ENCODE results near the gene CCDC33.

The CCDC33 gene

DNA sequence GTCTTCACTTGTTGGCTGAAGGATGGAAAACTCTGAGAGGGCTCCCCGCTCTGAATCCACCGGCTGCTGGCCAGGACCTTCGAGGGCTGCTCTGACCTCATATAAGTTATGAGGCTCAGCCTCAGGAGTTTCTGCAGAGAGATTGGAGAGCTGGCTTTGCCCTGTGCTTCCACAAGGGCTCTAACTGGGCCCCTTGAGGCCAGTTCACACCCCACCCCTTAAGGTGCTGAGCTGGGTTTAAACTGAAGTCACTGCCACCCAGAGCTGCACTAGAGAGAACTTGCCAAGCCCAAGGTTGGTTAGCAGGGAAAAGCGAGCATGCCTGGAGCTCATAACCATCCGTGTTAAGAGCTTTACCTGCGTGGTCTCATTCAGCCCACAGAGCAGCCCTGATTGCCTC lies 2.8 kb upstream of the CCDC33 start:
- DNase-seq, result no peak

DNA sequence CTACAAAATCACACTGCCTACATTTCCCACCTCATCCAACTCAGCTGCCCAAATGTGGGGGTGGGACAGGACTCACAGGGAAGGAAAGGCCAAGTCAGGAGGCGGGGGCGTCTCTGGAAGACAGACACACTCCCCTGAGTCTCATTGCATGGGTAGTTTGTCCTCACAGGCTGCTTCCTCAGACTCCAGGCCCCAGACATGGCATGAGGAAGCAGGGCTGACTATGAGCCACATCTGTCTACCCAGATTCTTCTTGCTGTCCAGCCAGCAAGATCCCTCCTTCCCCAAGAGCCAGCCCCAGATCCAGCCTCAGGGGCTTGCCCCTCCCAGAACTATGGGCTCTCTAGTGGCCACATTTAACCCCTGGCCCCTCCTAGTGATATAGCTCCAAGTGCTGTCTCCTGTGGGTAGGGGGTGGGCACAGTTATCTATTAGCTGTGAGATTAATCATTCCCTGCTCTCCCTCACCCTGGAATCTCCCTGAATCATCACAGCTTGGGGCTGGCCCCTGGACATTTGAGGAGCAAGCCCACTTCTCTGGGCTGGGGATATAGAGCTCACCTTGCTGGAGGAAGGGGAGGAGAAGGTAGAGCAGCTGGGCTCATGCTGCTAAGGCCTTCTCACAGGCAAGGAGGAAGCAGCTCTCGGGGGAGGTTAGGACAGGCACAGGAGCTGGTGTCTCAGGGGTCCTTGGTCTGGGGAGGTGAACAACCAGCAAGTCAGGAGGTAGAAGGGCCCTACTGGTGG lies 2.1 kb upstream of the CCDC33 start:
- no peak for DNase-seq

DNA sequence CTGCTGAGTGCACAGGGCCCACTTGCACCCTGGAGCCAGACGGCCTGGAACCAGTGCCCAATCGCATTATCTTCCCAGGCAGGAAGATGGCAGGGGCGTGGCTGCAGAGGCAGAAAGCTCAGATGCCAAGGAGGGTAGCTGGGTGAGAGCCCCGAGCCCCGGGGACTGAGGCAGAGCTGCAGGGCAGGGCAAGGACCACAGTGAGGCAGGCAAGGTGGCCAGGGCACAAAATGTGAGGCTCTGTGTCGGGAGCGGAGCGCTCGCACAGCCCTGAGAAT lies 1.6 kb upstream of the CCDC33 start:
- no peak for DNase-seq

DNA sequence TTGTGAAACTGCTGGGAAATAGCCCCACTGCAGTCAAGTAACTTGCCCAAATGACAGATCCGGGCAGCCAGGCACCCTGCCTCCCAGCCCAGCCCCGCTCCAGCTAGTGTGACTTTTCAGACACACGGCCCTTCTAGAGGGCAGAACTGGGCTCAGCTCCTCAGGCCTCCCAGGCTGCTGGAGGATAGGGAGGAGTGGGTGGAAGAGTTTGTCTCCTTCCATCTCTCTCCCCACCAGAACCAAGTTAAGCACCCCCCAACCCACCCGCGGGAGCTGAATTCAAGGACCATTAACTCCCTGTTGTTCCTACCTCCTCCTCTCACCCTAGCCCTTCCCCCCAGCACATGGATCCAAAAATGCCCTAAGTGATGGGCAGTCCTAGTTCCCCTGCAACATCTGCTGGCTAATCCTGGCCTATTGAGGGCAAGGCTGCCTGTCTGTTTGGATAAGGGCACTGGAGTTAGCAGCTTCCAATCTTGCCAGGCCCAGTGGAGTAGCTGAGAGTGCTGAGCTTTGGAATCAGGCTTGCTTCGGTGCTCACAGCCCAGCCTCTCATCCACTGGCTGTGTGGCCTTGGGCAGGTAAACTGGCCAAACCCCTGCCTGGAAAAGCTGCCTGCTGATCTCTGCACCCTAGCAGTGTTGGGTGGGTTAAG lies 3.1 kb downstream of the CCDC33 start:
- no peak for DNase-seq

DNA sequence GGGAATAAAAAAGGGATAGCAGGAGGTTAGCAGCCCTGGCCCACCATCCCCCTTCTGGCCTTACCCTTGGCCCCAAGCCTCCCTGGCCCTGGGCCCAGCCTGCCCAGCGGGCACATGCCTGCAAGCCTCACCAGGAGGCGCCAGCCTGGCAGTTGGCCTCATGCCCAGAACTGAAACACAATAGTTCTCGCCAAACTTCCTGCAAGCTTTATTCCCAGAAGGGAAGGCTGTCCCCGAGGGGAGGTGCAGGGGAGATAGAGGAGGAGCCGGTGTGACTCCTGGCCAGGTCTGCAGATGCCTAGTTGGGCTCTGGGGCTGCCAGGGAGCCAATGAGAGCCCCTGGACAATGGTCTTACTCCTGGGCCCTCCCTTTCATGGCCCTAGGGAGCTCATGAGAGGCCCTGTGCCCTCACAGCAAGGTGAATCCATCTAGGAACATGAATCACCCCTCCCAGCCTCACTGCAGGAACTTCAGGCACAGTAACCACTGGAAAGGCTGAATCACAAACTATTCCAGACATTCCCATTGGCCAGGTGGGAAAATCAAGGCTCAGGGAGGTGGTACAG lies 4.0 kb downstream of the CCDC33 start:
- no peak for DNase-seq

DNA sequence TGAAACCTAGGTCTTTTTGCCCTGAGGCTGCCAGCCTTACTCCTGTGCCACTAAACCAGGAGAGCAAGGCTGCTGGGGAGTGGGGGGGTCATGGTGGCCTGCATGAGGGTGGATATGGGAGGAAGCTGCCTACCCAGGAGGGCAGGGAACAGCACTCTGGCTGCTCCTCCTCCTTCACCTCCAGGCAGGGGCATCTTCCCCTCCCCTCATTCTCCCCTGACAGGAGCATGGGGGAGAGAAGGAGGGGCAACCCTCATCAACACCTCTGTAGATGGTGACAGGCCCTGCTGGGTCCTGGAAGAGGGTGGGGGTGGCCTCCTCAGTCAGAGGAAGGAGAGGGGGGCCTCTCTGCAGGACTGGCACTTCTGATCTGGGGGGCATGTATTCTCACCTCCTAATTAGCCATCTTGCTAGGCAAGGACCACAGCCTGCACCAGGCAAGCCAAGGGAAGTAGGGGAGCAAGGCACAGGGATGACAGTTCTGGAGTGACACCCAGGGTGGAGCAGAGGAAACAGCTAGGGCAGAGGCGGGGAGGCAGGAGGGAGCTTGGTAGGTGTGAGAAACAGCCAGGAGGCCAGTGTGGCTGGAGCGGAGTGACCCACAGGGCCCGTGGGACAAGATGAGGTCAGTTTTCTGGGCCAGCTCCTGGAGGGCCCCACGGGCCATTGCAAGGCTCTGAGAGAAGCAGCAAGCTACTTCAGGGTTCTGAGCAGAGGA lies 4.9 kb downstream of the CCDC33 start:
- DNase-seq, result no peak

DNA sequence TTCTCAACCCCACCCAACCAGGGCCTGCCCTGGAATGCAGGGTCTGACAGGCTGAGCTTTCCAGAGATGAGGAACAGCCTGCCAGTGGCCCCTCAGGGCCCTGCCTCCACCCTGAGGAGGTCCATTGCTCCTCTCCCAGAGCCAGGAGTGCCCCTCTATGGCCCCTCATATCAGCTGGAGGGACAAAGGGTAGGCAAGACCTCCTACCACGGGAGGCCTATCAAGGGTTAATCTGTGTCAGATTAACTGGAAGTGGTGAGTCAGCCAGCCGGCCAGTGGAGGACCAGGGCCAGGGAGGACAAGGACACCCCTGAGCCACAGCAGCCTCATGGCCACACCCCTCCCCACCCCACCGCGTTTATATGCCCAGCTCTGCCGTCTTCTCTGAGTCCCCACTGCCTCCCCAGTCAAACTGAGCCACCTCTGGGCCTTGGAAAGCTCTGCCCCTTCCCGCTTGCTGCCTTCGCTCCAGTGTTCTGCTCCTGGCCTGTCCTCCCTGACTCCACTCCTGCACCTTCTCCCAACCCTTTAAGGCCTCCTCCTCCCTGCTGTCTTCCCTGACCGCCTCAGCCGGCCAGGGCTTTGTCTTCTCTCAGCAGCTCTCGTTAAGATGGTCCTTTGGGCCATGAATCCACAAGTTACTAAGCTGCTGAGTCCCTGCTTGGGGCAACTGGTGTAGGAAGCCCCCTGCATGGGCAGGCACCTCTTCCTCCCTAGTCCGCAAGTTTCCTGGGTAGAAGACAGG lies 6.5 kb downstream of the CCDC33 start:
- DNase-seq, result no peak

DNA sequence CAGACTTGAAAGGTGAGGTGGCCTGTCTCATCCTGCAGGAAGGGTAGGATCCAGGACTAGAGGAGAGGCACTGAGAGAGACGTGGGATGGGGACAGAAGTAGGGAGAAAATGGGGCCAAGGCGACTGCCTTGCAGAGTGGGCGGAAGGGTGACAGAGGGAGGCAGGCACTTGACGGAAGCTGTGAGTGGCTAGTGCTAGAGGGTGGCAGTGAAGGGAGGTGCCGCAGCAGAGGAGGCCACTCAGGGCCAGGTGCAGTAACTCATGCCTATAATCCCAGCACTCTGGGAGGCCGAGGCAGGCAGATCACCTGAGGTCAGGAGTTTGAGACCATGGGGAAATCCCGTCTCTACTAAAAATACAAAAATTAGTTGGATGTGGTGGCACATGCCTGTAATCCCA lies 7.3 kb downstream of the CCDC33 start:
- DNase-seq, result no peak

DNA sequence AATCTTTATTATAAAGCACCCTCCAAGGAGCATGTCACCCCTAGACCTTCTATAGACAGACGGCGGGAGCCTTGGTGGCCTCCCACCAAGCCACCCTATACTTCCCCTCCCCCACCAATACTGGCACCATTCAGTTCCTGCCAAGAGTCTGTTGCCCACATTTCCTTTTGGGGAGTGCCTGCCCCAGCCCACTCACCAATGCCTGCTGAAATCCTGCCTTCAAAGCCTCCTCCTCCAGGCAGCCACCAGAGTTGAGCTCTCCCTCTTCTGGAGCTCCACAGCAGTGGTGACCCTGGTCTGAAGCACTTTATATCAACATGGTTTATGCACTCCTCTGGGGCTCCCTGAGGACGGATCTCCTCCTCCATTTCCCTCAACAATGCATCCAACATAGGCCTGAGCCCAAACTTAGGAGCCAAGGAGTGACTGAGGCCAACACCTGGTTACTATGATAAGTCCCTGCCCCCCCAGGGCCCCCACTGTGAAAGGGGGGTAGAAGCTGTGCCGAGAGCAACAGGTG lies 8.8 kb downstream of the CCDC33 start:
- DNase-seq, result no peak

DNA sequence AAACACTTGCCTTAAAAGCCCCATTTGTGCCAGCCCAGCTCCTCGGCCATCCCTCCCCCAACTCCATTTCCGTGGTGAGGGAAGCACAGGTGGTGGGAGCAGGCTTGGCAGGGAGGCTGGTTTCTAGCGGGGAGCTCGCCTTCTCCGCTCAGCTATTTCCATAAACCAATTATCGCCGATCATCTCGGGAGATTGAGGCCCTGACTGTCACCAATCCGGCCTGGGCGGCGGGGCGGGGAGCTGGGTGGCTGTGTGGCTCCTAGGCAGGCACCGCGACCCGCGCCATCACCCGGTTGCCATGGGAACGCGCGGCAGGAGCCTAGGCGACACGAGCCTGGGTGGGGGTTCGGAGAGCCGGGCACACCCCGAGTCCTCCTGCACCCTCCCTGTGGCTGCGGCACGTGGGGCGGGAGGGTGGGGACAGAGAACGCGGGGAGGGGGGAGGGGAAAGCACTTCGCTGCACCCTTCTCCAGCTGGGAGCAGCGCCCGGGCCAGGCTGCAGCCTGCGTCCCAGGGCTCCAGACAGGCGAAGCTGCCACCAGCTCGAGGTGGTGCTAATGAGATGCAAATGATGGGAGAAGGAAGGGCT lies 9.3 kb downstream of the CCDC33 start:
- peak; percentile 10 for DNase-seq

DNA sequence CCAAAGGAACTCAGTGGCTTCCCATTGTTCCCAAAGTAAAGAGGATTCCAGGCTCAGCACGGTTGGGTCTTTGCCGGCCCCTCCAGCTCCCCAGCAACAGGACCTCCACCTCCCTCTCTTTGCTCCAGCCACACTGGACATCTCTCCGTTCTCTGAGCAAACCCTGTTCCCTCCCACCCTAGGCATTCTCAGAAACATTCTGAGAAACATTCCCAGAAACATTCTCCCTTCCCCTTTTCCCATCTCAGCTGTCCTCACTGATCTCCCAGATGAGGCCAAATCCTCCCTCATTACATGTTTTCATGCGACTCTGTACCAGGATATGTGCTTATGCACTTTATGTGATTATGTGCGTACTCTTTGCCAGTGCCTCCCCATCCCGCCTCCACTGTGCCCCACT lies 14.1 kb downstream of the CCDC33 start:
- no peak for DNase-seq

DNA sequence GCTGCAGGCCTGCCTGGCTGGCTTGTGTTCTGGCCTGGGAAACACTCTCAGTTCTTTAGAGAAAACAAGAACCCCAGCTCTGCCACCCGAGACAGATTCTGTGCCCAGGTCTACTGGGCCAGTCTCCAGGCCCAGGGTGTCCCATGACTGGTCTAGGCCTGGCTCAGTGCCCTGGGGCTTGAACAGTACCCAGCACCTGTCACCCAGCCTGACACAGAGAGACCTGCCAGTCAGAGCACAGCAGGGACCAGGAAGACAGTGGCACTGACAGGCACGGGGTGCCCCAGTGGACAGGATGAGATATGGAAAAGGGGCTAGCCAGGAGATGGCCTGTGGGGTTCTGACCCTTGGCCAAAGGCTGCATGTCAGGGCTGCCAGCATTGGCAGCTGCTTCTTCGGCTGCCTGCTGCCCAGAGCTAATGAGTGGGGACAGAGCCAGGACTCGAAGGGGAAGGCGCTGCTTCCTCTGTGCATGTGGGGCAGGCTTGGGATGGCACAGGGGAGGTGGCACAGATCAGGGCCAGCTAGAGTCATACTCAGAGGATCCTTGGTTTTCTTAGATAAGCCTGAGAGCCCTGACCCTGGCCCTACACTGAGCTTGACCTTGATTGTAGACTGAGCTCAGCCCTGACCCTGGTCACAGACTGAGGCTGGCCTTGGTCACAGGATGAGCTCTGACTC lies 15.1 kb downstream of the CCDC33 start:
- DNase-seq, result no peak

DNA sequence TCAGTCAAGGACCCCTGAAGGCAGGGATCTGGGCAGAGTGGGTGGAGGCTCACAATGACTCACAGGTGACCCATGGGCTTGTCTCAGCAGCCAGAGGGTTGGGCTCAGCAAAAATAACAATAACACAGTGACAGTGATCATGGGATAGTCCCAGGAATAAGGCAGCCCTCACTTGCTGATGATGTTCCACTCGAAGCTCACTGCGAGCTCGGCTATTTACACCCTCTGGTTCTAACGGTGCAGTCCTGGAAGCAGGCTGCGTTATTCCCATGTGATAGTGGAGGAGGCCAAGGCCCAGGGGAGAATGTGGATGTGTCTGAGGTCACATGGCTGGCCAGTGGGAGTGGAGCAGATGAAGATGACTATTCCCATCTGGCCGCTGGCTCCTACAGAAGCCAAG lies 16.2 kb downstream of the CCDC33 start:
- DNase-seq, result no peak

DNA sequence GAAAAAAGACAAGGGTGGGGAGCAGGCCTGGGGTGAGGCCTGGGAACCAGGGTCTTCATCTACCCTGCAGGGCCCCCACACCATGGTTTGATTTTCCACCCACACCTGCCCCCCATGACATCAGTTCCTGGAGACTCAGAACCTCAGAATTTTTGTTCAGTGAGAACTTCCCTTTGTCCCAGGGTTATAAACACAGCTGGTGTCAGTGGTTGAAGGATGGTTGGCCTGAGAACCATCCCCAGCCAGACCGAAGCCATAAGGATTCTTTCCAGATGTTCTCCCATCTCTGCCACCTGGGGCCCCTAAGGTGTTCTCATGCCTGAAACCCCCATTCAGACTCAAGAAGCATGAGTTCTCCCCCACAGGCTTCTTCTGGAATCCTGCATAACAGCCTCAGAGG lies 16.6 kb downstream of the CCDC33 start:
- no peak for DNase-seq

DNA sequence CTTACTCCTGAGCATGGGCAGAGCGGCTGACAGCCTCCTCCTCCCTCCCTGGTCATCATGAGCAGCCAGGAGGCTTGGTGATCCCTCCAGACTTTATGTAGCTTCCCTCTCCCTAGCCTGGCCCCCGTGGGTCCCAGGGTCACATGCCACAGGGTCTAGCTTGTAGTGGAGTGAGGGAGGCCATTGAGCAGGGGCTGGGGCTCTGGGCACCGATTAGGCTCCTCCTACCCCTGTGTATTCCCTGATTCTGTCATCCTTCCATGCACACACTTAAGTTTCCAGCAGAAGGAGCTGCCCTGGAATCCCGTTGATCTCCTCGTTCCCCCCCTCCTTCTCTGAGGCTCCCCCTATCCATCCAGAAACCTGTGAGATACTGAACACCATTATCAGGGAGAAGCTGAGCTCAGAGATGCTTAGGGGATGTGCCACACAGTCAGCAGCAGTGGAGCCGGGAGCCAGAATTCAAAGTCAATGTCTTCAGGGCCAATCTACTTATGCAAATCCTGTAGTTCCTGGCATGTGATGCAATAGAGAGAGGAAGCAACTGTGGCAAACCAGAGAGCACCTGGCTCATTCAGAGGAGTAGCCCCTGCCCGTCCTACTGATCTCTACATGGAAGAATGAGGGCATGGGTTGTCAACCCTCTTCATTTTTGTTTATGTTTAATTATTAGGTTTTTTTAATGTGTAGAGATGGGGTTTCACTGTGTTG lies 17.2 kb downstream of the CCDC33 start:
- DNase-seq, result no peak

DNA sequence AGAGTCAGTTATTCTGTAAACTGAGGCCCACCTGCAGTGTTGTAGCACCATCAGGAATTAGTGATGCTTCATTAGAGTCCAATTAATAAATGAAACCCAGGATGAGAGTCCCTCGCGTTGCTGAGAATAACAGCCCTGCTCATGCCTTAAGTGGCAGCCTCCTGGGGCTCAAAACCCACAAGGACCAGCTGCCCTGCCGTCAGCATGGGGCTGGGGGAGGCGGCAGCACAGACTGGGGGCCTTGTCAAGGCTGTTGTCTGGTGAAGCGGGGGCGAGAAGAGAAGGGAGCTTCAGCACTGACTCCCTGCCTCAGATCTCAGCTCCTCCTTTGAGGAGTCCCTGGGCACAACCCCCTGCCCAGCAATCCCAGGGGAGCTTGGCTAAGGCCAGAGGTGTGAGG lies 21.0 kb downstream of the CCDC33 start:
- no peak for DNase-seq

DNA sequence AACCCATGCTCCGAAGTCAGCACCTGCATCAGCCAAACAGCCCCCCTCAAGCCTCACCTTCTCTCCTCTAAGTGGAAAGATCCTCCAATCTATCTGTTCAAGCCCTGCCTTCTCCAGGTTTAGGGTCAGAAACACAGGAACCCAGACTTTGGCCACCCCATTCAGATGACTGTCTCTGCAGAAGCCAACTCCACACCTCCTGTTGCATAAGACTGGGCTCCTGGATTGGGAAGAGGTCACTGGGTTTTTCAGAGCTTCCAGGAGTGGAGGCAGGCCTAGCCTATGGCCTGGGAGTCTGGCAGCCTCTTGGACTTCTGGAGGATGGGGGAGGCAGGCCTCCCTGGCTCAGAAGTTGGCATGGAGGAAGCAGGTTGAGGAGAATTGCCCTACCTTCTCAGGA lies 21.5 kb downstream of the CCDC33 start:
- no peak for DNase-seq

DNA sequence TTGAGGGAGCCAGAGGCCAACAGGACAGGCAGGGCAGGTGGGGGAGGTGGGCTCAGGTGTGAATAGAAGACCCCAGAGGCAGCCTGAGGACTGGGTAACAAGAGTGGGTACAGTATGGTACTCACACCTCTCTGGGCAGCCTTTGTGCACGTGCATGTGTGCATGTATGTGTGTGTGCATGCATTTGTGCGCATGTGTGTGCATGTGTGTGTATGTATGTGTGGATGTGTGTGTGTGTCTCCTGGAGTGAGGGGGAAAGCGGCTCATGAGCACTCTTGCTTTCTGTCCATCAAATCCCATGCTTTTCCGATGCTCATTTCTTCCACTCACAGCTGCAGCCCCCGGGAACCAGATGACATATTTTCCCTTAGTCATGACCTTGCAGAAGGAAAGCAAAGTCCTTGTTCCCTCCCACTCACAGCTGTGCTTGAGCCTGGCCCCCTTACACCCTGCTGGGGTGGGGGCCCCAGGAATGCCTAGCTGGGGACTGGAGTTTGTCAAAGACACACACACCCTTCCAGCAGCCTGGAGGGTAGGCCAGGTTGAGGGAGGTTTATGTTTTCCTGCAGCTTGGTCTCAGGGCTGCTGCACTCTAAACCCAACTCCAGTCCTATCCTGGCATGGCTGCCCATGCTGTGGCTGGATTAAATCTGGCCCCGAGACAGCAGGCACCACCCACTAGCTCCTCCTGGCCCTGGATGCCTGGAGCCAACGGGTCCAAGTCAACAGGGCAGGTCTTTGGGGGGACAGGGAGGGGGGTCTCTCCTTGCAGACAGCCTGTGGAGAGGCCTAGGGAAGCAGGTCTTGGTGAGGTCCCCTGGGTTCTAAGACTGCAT lies 22.5 kb downstream of the CCDC33 start:
- DNase-seq, result no peak

DNA sequence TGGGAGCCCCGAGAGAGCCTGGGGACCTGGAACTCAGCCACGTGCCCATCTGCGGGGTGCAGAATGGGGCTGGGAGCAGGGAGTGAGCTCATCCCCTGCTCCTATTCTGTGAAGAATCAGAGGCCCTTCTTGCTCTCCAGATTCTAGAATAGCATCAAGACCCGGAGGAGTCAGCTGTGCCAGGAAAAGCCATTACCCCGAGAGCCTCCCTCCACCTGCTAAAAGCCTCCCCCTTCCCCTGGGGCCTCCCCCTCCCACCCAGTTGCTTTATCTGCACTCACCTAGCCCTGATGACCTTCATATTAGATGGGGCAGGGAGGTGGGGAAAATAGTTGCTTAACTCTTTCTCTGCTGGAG lies 23.1 kb downstream of the CCDC33 start:
- DNase-seq, result no peak

DNA sequence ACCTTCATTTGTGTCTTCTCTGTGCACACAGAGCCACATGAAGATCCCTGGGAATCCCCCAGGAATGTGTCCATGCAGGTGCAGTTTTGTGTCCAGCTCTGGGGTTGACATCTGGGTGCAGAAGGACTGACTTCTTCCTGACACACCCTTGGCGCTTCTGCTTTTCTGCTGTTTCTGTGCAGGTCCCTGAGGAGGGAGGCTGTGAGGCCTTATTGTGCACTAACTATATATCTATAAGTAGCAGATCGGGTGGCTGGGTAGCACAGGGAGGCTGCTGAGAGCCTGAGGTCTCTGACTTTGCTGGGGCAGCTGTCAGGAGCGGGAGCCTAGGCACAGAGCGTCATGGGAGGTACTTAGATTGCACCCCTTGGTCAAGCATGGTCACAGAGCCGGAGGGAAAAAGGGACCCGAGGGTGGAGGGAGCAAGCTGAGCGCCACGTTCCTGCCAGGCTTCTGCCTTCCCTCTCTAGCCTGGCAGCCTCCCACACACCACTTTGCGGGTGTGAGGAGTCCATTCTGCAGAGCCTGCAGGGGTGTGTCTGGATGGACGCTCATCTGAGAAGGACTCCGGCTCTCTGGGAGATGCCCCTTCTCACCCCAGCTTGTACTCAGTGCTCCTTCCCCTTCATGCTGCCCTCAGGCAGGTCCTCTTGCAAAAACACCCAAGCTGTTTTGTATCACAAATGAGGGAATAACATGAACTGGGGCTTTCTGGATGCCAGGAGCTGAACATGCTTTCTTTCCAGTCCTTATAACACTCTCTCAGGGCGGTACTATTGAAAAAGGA lies 23.9 kb downstream of the CCDC33 start:
- DNase-seq, result no peak
